Caki2 (cell line): Measurements from ENCODE around the gene SPTLC1. TPM values are rescaled to one million over a fixed set of nuclear protein-coding genes. Genes with fewer than 3 reads are reported as not detected.
"Not testable (repeated sequence)": the region's sequence is repeated elsewhere in the genome, so short reads cannot be mapped to it uniquely, and the experiment has no call there.

ENCODE experiments used
- DNase-seq: peaks from one replicate; pipeline ENCODE4 v3.0.0-alpha.2; 2015; ENCODE audit warnings: low read depth
- in situ Hi-C: cut with HindIII; loops from 2 replicates; pipeline ENCODE4 v1.10.0; 2016; ENCODE audit warnings: low sequenced_read_pairs, low pct_unique_long_range_greater_than_20kb, mixed read lengths
- total RNA-seq: library from RNA; depleted of rRNA; stranded (reverse); fragments of >200 nt; shearing (Covaris generic); gene quantifications from 2 replicates; pipeline ENCODE4 v1.2.3, GENCODE V29; 2014; ENCODE audit warnings: low replicate concordance

SPTLC1 gene
- total RNA-seq, 1 experiment from 2014 or later = 56.1 TPM

- DNase-seq = no peak
- in situ Hi-C loops = no loop called here
Observed at GRCh38 chr9:92142329-92142728, 27.1 kb upstream of the SPTLC1 start.

GRCh38 chr9:92141144-92142129 is 26.2 kb upstream of the SPTLC1 start:
- in situ Hi-C loops = no loop called here
- DNase-seq = no peak

- in situ Hi-C loops = no loop called here
- DNase-seq = no peak
Observed at GRCh38 chr9:92140754-92141143, 25.5 kb upstream of the SPTLC1 start.

- in situ Hi-C loops = no loop called here
- peak; percentile 61 for DNase-seq
Observed at GRCh38 chr9:92140074-92140753, 25.0 kb upstream of the SPTLC1 start.

GRCh38 chr9:92138960-92139540 is 23.8 kb upstream of the SPTLC1 start:
- in situ Hi-C loops = not testable (repeated sequence)
- peak; percentile 40 for DNase-seq

- in situ Hi-C loops = no loop called here
Observed at GRCh38 chr9:92138157-92138959, 23.1 kb upstream of the SPTLC1 start.

GRCh38 chr9:92136184-92136858 is 21.1 kb upstream of the SPTLC1 start:
- no peak for DNase-seq
- in situ Hi-C loops = no loop called here

More at GRCh38 chr9:92138157-92138959, 23.1 kb upstream of the SPTLC1 start:
- peak; percentile 28 for DNase-seq

GRCh38 chr9:92135576-92135975 is 20.4 kb upstream of the SPTLC1 start:
- DNase-seq = no peak
- in situ Hi-C loops = no loop called here

GRCh38 chr9:92133949-92134604 is 18.9 kb upstream of the SPTLC1 start:
- DNase-seq = peak; percentile 88
- in situ Hi-C loops = no loop called here

GRCh38 chr9:92132913-92133312 is 17.7 kb upstream of the SPTLC1 start:
- DNase-seq = not testable (repeated sequence)

GRCh38 chr9:92132501-92132900 is 17.3 kb upstream of the SPTLC1 start:
- no peak for DNase-seq
- in situ Hi-C loops = no loop called here

More at GRCh38 chr9:92132913-92133312, 17.7 kb upstream of the SPTLC1 start:
- in situ Hi-C loops = not testable (repeated sequence)

GRCh38 chr9:92122800-92123199 is 7.6 kb upstream of the SPTLC1 start:
- DNase-seq = no peak
- in situ Hi-C loops = no loop called here

GRCh38 chr9:92122061-92122460 is 6.8 kb upstream of the SPTLC1 start:
- in situ Hi-C loops = no loop called here
- no peak for DNase-seq

GRCh38 chr9:92121265-92121664 is 6.1 kb upstream of the SPTLC1 start:
- DNase-seq = no peak
- in situ Hi-C loops = no loop called here

GRCh38 chr9:92120138-92120537 is 4.9 kb upstream of the SPTLC1 start:
- in situ Hi-C loops = no loop called here
- no peak for DNase-seq

- DNase-seq = no peak
- in situ Hi-C loops = no loop called here
Observed at GRCh38 chr9:92119586-92119985, 4.4 kb upstream of the SPTLC1 start.

- in situ Hi-C loops = no loop called here
- DNase-seq = no peak
Observed at GRCh38 chr9:92108122-92108521, 7.1 kb downstream of the SPTLC1 start.
